HG03520 (cell line): Measurements from ENCODE around the gene ZNF106.

ENCODE experiments used
- ATAC-seq: cut with Tn5 transposase; IDR thresholded peaks from one replicate; pipeline ENCODE4 v1.9.1; 2021; ENCODE audit warnings: mild to moderate bottlenecking, moderate library complexity; ENCODE audit not compliant: unreplicated experiment

ZNF106 gene

GRCh38 chr15:42373274-42373673 is 117.7 kb downstream of the ZNF106 start:
- no peak for ATAC-seq

- ATAC-seq: no peak
Measured at GRCh38 chr15:42371096-42371495, 119.8 kb downstream of the ZNF106 start.

DNA sequence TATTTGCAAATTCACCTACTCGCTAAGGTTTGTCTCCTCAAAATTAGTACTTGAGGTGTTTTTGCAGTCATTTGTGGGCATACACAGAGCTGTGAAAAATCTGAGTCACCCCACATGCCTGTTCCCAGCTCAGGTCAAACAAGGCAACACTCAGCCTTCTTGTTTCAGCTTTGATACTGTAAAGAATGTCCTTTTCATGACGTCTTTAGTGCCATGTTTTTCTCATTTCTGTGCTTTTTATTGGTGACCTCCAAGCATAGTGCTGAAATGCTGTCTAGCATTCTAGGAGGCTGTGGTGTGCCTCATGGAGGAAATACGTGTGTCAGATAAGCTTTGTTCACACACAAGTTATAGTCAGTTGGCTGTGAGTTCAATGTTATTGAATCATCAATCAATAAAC is 122.8 kb downstream of the ZNF106 start:
- no peak for ATAC-seq

DNA sequence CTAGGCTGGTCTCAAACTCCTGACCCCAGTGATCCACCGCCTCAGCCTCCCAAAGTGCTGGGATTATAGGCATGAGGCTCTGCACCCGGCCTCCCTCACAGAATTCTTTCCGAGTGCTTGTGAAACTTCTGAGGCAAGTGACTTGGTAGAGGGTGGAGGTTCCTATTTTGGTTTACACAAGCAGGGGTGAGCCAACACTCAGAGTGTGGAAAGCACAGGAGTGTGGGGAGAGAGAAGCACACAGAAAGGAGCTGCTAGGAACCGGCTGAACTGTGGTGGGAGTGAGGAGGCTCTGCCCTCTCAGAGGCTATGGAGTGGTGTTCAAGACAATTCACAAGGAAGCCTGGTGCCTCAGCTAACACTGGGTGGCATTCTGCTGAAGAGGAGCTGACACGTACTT is 123.9 kb downstream of the ZNF106 start:
- no peak for ATAC-seq

DNA sequence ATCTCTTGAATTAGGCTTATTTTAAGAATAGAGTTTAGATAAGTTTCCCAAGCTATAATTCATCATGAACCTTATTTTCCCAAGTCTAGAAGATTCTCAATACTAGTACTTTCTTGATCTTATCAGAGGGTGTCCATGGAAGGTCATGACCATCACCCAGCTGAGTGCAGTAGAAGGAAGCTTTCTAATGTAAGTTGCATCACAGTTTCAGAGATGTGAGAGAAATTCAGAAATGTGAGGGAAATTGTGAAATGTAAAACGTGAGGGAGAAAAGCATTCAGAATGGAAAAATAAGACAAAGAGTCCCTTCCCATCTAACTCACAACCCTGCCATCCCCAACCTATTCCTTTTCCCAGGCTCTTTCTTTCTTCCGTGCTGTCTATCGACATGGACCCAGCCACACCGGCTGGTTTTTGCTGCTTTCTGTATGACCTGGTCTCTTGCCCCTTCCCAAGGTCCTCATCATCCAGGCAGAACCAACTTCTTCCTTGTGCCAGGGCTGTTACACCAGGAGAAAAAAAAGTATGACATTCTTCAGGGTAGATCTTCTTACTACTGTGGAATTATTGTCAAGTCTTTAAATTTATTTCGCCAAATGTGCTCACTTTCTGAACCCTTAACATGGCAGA is 124.9 kb downstream of the ZNF106 start:
- ATAC-seq: no peak

GRCh38 chr15:42364529-42364928 is 126.4 kb downstream of the ZNF106 start:
- ATAC-seq: no peak

DNA sequence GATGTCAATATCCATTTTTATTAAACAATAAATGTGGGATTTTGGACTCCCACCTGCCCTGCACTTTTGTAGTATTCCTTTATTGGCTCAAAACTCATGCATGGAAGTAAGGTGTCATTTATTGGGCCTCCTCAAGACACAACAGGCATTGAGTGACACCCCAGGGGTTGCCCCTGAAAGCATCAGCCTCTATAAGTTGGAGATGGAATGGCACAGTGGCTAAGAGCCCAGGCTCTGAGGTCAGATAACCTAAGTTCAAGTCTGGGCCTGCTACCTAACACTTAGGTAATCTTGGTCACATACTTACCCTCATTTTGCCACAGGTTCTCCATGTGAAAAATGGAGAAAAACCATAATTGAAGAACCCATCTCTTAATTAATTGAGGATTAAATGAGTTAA is 127.0 kb downstream of the ZNF106 start:
- ATAC-seq: no peak

DNA sequence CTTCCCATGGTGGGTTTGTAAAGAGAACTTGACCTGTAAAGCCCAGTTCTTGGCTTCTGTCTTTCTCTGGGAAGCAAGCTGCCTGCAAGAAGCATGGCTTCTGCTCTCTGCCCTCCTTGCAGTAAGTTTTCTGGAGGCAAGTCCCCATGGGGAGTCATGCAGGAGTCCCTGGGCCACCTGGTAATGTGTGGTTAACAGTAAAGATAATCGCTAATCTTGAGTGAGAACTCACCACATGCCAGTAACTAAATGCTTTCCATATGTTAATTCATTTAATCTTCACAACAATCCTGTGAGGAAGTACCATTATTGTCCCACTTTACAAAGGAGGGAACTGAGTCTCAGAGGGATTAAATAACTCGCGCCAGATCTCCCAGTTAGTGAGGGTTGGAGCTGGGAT is 127.5 kb downstream of the ZNF106 start:
- ATAC-seq: no peak
